GM12878 (cell line): ENCODE measurements around the gene SPRR2A. TPM values are rescaled to one million over a fixed set of nuclear protein-coding genes. Genes with fewer than 3 reads are reported as not detected.

ENCODE experiments used
- ATAC-seq: fragments of 200-7000 bp; cut with Tn5 transposase; 3 replicates; pipeline ENCODE4 v1.9.1; 2020; ENCODE audit warnings: mild to moderate bottlenecking, moderate library complexity
- BruUV-seq: library from RNA; stranded (reverse); fragments of 400-500 nt; replicated peaks from 2 replicates; lab custom pipeline; 2021; lab: Mats Ljungman, UMichigan
- CTCF ChIA-PET: fragments of 300-600 bp; sonication (Branson Sonifier 250); formaldehyde crosslinking; extraction: SDS; loops from one replicate; lab custom pipeline; 2021; ENCODE audit warnings: inconsistent platforms; lab: Yijun Ruan, JAX
- POLR2A ChIA-PET: fragments of 350-600 bp; formaldehyde crosslinking; extraction: SDS; loops from one replicate; lab custom pipeline; 2021; ENCODE audit warnings: inconsistent platforms; lab: Charles Lee
- RAD21 ChIA-PET: fragments of 300-600 bp; sonication (Branson Sonifier 250); formaldehyde crosslinking; loops from one replicate; lab custom pipeline; 2023; ENCODE audit warnings: antibody characterized with exemption; ENCODE audit not compliant: unreplicated experiment; lab: Charles Lee
- SMC1A ChIA-PET: fragments of 300-600 bp; sonication (Branson Sonifier 250); formaldehyde crosslinking; loops from one replicate; lab custom pipeline; 2023; ENCODE audit not compliant: unreplicated experiment, uncharacterized antibody; lab: Charles Lee
- DNase-seq: peaks from one replicate; pipeline ENCODE4 v3.0.0-alpha.2; 2011; ENCODE audit warnings: low read depth, low spot score
- FAIRE-seq: peaks from 3 replicates; lab custom pipeline; 2011; peaks lifted over from hg19 to GRCh38; lab: Jason Lieb, UNC
- H2AFZ ChIP-seq: 2 replicates; pipeline ENCODE4 v1.6.0; 2011; ENCODE audit warnings: low read depth, low read length, control low read depth; ENCODE audit not compliant: control insufficient read depth
- H3K27ac ChIP-seq: 2 replicates; pipeline ENCODE4 v1.5.1; 2011; ENCODE audit warnings: control low read depth; ENCODE audit not compliant: control insufficient read depth, insufficient read depth
- H3K27me3 ChIP-seq, 2 experiments: replicated peaks in 1 of 2; 2 replicates each; pipeline versions ENCODE4 v1.6.0 to v1.6.1; 2011; ENCODE audit warnings: low read length in 1 of 2; ENCODE audit not compliant: control insufficient read depth in 2 of 2, insufficient read depth in 2 of 2
- H3K36me3 ChIP-seq, 2 experiments: 2 replicates each; pipeline ENCODE4 v1.5.1; 2011; ENCODE audit warnings: low read length in 1 of 2; ENCODE audit not compliant: control insufficient read depth in 2 of 2, insufficient read depth in 2 of 2
- H3K4me1 ChIP-seq: 2 replicates; pipeline ENCODE4 v1.6.1; 2011; ENCODE audit warnings: mild to moderate bottlenecking, low read length, moderate library complexity, mixed read lengths; ENCODE audit not compliant: control insufficient read depth, insufficient read depth
- H3K4me2 ChIP-seq: 2 replicates; pipeline ENCODE4 v1.6.0; 2011; ENCODE audit warnings: control low read depth; ENCODE audit not compliant: control insufficient read depth, insufficient read depth
- H3K4me3 ChIP-seq: fragments of 200-600 bp; sonication (generic); 2 replicates; pipeline ENCODE4 v1.5.1; 2016
- H3K79me2 ChIP-seq: 2 replicates; pipeline ENCODE4 v1.6.0; 2011; ENCODE audit warnings: low read length; ENCODE audit not compliant: control insufficient read depth, insufficient read depth
- H3K9ac ChIP-seq: 2 replicates; pipeline ENCODE4 v1.8.0; 2011; ENCODE audit warnings: low read length, control low read depth, mixed read lengths; ENCODE audit not compliant: control insufficient read depth, insufficient read depth
- H3K9me3 ChIP-seq: replicated peaks from 3 replicates; pipeline ENCODE4 v1.5.1; 2011; ENCODE audit warnings: mild to moderate bottlenecking, low read length; ENCODE audit not compliant: control insufficient read depth, insufficient read depth
- H4K20me1 ChIP-seq: 2 replicates; pipeline ENCODE4 v1.6.0; 2011; ENCODE audit not compliant: control insufficient read depth, insufficient read depth
- BCL3 ChIP-seq: IDR thresholded peaks from 2 replicates; pipeline ENCODE4 v1.6.1; 2011; ENCODE audit warnings: borderline replicate concordance, low read depth, mild to moderate bottlenecking, moderate library complexity, low read length; ENCODE audit not compliant: insufficient read depth, poor library complexity, severe bottlenecking
- CEBPZ ChIP-seq: fragments of 150-350 bp; IDR thresholded peaks from 2 replicates; pipeline ENCODE4 v1.6.1; 2016; ENCODE audit warnings: low read depth, low read length
- ESRRA ChIP-seq: IDR thresholded peaks from 2 replicates; pipeline ENCODE4 v1.6.1; 2012; ENCODE audit warnings: mild to moderate bottlenecking, low read length, improper control_type of control experiment
- MEF2B ChIP-seq: fragments of 450-650 bp; IDR thresholded peaks from 2 replicates; pipeline ENCODE4 v1.6.1; 2018; ENCODE audit warnings: mild to moderate bottlenecking, moderate library complexity; ENCODE audit not compliant: partially characterized antibody, poor library complexity, severe bottlenecking
- NBN ChIP-seq: fragments of 450-650 bp; IDR thresholded peaks from 2 replicates; pipeline ENCODE4 v1.6.1; 2016
- NFYA ChIP-seq: IDR thresholded peaks from 2 replicates; pipeline ENCODE4 v1.6.1; 2011; ENCODE audit warnings: low read depth, mild to moderate bottlenecking, low read length, improper control_type of control experiment, borderline replicate concordance
- POLR2AphosphoS5 ChIP-seq: IDR thresholded peaks from 2 replicates; pipeline ENCODE4 v1.6.1; 2011; ENCODE audit warnings: mild to moderate bottlenecking, low read length, inconsistent platforms
- SREBF2 ChIP-seq: IDR thresholded peaks from 2 replicates; pipeline ENCODE4 v1.6.1; 2012; ENCODE audit warnings: mild to moderate bottlenecking, low read length
- TAF1 ChIP-seq: IDR thresholded peaks from 2 replicates; pipeline ENCODE4 v1.6.1; 2011; ENCODE audit warnings: mild to moderate bottlenecking, low read depth, low read length, borderline replicate concordance
- ZBTB11 ChIP-seq: fragments of 450-650 bp; formaldehyde crosslinking; IDR thresholded peaks from 2 replicates; pipeline ENCODE4 v1.5.0; 2022; ENCODE audit warnings: mild to moderate bottlenecking, missing genetic modification characterization
- ZBTB40 ChIP-seq: fragments of 450-650 bp; IDR thresholded peaks from 2 replicates; pipeline ENCODE4 v1.6.1; 2016; ENCODE audit warnings: mild to moderate bottlenecking, moderate library complexity, borderline replicate concordance
- in situ Hi-C: fragments of 300-500 bp; cut with MboI; formaldehyde crosslinking; loops from 9 replicates; pipeline ENCODE4 v1.14.3; 2018; ENCODE audit warnings: mixed read lengths
- intact Hi-C: fragments of 100-400 bp; cut with micrococcal nuclease; formaldehyde crosslinking; loops from one replicate; pipeline ENCODE4 v1.14.2; 2022; ENCODE audit not compliant: unreplicated experiment
- polyA plus RNA-seq, 11 experiments: library from polyadenylated mRNA; depleted of rRNA in 4 of 11; unstranded in 6 of 11; stranded (reverse) in 5 of 11; fragments of >200 nt; fragmentation: Nextera tagmentation in 4 of 11; fragmentation: Illumina TruSeq in 1 of 11; extraction: Ambion mirVana in 4 of 11; extraction: Trizol in 1 of 11; gene quantifications; 1 replicate in 1 of 11; 2 replicates in 10 of 11; pipeline versions ENCODE4 v1.2.1 to v1.2.3, GENCODE V29; 2011 to 2016; ENCODE audit warnings: inconsistent platforms in 2 of 11, missing spikeins in 2 of 11, low read depth in 1 of 11
- total RNA-seq, 4 experiments: library from RNA; depleted of rRNA in 3 of 4; stranded (reverse); fragments of >200 nt in 3 of 4; fragmentation: Illumina TruSeq in 1 of 4; extraction: Trizol in 1 of 4; gene quantifications; 2 replicates each; pipeline versions ENCODE4 v1.2.1 to v1.2.3, GENCODE V29; 2013 to 2021

SPRR2A gene
- total and polyA plus RNA-seq, 10 of the 15 experiments (the other 5 are each of a cell fraction or from before 2014, with no cell fraction given): not detected

- TF ChIP-seq TAF1: no peak
- TF ChIP-seq SREBF2: no peak
- no peak for TF ChIP-seq BCL3
- no peak for TF ChIP-seq ESRRA
- no peak for TF ChIP-seq ZBTB40
- no peak for TF ChIP-seq NFYA
- TF ChIP-seq NBN: no peak
- TF ChIP-seq POLR2AphosphoS5: no peak
Measured at GRCh38 chr1:153095764-153096163, 38.5 kb upstream of the SPRR2A start (continued).

- Histone ChIP-seq H2AFZ (no peak within 1 kb of the TSS), H3K27ac (no peak within 1 kb of the TSS), H3K4me2 (no peak within 1 kb of the TSS), H4K20me1 (no peaks in the 10 kb centered on the region), H3K79me2 (no peaks in the 10 kb centered on the region), H3K9ac (no peak within 1 kb of the TSS), H3K36me3 (no peaks in the 10 kb centered on the region), H3K9me3 (no peaks in the 10 kb centered on the region), H3K4me1 (no peaks in the 10 kb centered on the region), H3K27me3 (no peaks in the 10 kb centered on the region), H3K4me3 (no peak within 1 kb of the TSS)
- in situ Hi-C loops (no loop called here), intact Hi-C loops (no loop called here)
- ChIA-PET SMC1A (interaction anchor here (1.7 kb wide), 1 partner anchor 9 kb away, joined by 5 read pairs; no protein-coding TSS in a partner anchor), POLR2A (no interaction called here), RAD21 (no interaction called here), CTCF (no interaction called here)
- FAIRE-seq: no peak
- no peak for DNase-seq
- no peak for ATAC-seq
- no TSS peak for BruUV-seq
- no peak for TF ChIP-seq ZBTB11 (CRISPR knock-in tag)
- TF ChIP-seq MEF2B: no peak
- TF ChIP-seq CEBPZ: no peak
Measured at GRCh38 chr1:153094426-153094825, 37.1 kb upstream of the SPRR2A start, which contains the start of gene SPRR2E. Gene SPRR2E (minus strand): TSS chr1:153094526. CDS start chr1:153093751, 775 bp downstream.
